ENCODE data around the gene AVEN.
"Not testable (repeated sequence)": the region's sequence is repeated elsewhere in the genome, so short reads cannot be mapped to it uniquely, and the experiment has no call there.

The AVEN gene

GRCh38 chr15:34064438-34064837 is 25.4 kb upstream of the AVEN start:
- no peak overlapping the region for H3K9ac ChIP-seq
- H4K20me1 ChIP-seq: no peaks in the 10 kb centered on the region
- peaks cover 0 to 28% (median 14%) of the 10 kb centered on the region in 10 experiments; a peak in 12 of 20 replicates for H3K4me1 ChIP-seq
- peak overlapping the region in 7 of 11 experiments; percentile 15 to 63 (median 41); a peak in 9 of 22 replicates for H3K4me2 ChIP-seq
- H3K4me3 ChIP-seq: no peak overlapping the region
- no peaks in the 10 kb centered on the region for H3K36me3 ChIP-seq
- no peak for TF ChIP-seq Cebpa-rat (IDR thresholded peaks at IDR 0.05)
- H3K27me3 ChIP-seq: no peaks in the 10 kb centered on the region
- no peaks in the 10 kb centered on the region for H3K9me3 ChIP-seq (replicated peaks in 1 of 11)
- H3K27ac ChIP-seq: no peak overlapping the region

GRCh38 chr15:34059946-34060345 is 20.9 kb upstream of the AVEN start:
- H3K9ac ChIP-seq: no peak overlapping the region
- H3K9me3 ChIP-seq (replicated peaks in 1 of 11): no peaks in the 10 kb centered on the region
- H4K20me1 ChIP-seq: no peaks in the 10 kb centered on the region
- H3K36me3 ChIP-seq: no peaks in the 10 kb centered on the region
- no peak for TF ChIP-seq Cebpa-rat (IDR thresholded peaks at IDR 0.05)
- no peak overlapping the region for H3K4me2 ChIP-seq
- peaks cover 0 to 11% (median 7%) of the 10 kb centered on the region in 10 experiments; a peak in 12 of 20 replicates for H3K4me1 ChIP-seq
- H3K27me3 ChIP-seq: no peaks in the 10 kb centered on the region
- H3K4me3 ChIP-seq: no peak overlapping the region
- no peak overlapping the region for H3K27ac ChIP-seq

- no peak for TF ChIP-seq Cebpa-rat (IDR thresholded peaks at IDR 0.05)
- Histone ChIP-seq H3K4me2 (no peak overlapping the region), H4K20me1 (no peaks in the 10 kb centered on the region)
Observed at GRCh38 chr15:34059476-34059875, 20.5 kb upstream of the AVEN start.

GRCh38 chr15:34056911-34057310 is 17.9 kb upstream of the AVEN start:
- Histone ChIP-seq H3K4me2 (no peak overlapping the region), H3K4me1 (no peaks in the 10 kb centered on the region), H3K27me3 (no peaks in the 10 kb centered on the region), H3K4me3 (no peak overlapping the region), H3K36me3 (no peaks in the 10 kb centered on the region), H3K27ac (no peak overlapping the region), H3K9me3 (replicated peaks in 1 of 11) (peaks cover 2 to 11% (median 6%) of the 10 kb centered on the region in 11 experiments; a peak in 21 of 22 replicates), H4K20me1 (no peaks in the 10 kb centered on the region), H3K9ac (no peak overlapping the region)
- no peak for TF ChIP-seq Cebpa-rat (IDR thresholded peaks at IDR 0.05)

More at GRCh38 chr15:34059476-34059875, 20.5 kb upstream of the AVEN start:
- Histone ChIP-seq H3K27ac (no peak overlapping the region), H3K36me3 (no peaks in the 10 kb centered on the region), H3K4me3 (no peak overlapping the region), H3K9ac (no peak overlapping the region), H3K9me3 (replicated peaks in 1 of 11) (no peaks in the 10 kb centered on the region), H3K4me1 (peaks cover 0 to 6% (median 2%) of the 10 kb centered on the region in 10 experiments; a peak in 10 of 20 replicates), H3K27me3 (no peaks in the 10 kb centered on the region)

GRCh38 chr15:34055868-34056595 is 17.0 kb upstream of the AVEN start:
- no peak overlapping the region for H3K4me3 ChIP-seq
- H3K9me3 ChIP-seq (replicated peaks in 1 of 11): peaks cover 10 to 20% (median 15%) of the 10 kb centered on the region in 11 experiments
- no peak overlapping the region for H3K4me2 ChIP-seq
- H3K9ac ChIP-seq: no peak overlapping the region
- H3K27me3 ChIP-seq: no peaks in the 10 kb centered on the region
- no peak for TF ChIP-seq Cebpa-rat (IDR thresholded peaks at IDR 0.05)
- H3K27ac ChIP-seq: no peak overlapping the region
- no peaks in the 10 kb centered on the region for H3K36me3 ChIP-seq
- H3K4me1 ChIP-seq: no peaks in the 10 kb centered on the region
- no peaks in the 10 kb centered on the region for H4K20me1 ChIP-seq

GRCh38 chr15:34054081-34054707 is 15.2 kb upstream of the AVEN start:
- Histone ChIP-seq H3K4me3 (no peak overlapping the region), H3K36me3 (peaks cover 0 to 4% (median 0%) of the 10 kb centered on the region in 11 experiments; a peak in 1 of 22 replicates), H3K27ac (no peak overlapping the region), H3K4me2 (no peak overlapping the region), H3K27me3 (no peaks in the 10 kb centered on the region), H3K9me3 (replicated peaks in 1 of 11) (peaks cover 29 to 38% (median 33%) of the 10 kb centered on the region in 11 experiments), H3K9ac (no peak overlapping the region), H4K20me1 (no peaks in the 10 kb centered on the region), H3K4me1 (no peaks in the 10 kb centered on the region)
- TF ChIP-seq Cebpa-rat (IDR thresholded peaks at IDR 0.05): no peak

- not testable (repeated sequence) for H3K4me3 ChIP-seq, H3K4me2 ChIP-seq, H3K27ac ChIP-seq, H3K27me3 ChIP-seq, H4K20me1 ChIP-seq, H3K4me1 ChIP-seq, H3K36me3 ChIP-seq, H3K9ac ChIP-seq
- H3K9me3 ChIP-seq (replicated peaks in 1 of 11): peaks cover 44 to 60% (median 52%) of the 10 kb centered on the region in 11 experiments
Observed at GRCh38 chr15:34050385-34050784, 11.4 kb upstream of the AVEN start.

- peaks cover 0 to 4% (median 0%) of the 10 kb centered on the region in 11 experiments; a peak in 1 of 22 replicates for H3K36me3 ChIP-seq
- no peak for TF ChIP-seq Cebpa-rat (IDR thresholded peaks at IDR 0.05)
- no peaks in the 10 kb centered on the region for H3K27me3 ChIP-seq
- H3K4me3 ChIP-seq: no peak overlapping the region
- peaks cover 44 to 60% (median 52%) of the 10 kb centered on the region in 11 experiments for H3K9me3 ChIP-seq (replicated peaks in 1 of 11)
- no peak overlapping the region for H3K9ac ChIP-seq
- H3K4me1 ChIP-seq: no peaks in the 10 kb centered on the region
- no peak overlapping the region for H3K27ac ChIP-seq
- no peak overlapping the region for H3K4me2 ChIP-seq
- H4K20me1 ChIP-seq: no peaks in the 10 kb centered on the region
Observed at GRCh38 chr15:34049112-34049511, 10.1 kb upstream of the AVEN start.

- Histone ChIP-seq H3K9me3 (replicated peaks in 1 of 11) (peaks cover 44 to 60% (median 52%) of the 10 kb centered on the region in 11 experiments), H3K4me3 (no peak overlapping the region), H3K9ac (no peak overlapping the region), H4K20me1 (no peaks in the 10 kb centered on the region), H3K4me2 (no peak overlapping the region), H3K4me1 (no peaks in the 10 kb centered on the region), H3K27ac (no peak overlapping the region), H3K36me3 (peaks cover 0 to 4% (median 0%) of the 10 kb centered on the region in 11 experiments; a peak in 1 of 22 replicates), H3K27me3 (no peaks in the 10 kb centered on the region)
- no peak for TF ChIP-seq Cebpa-rat (IDR thresholded peaks at IDR 0.05)
Observed at GRCh38 chr15:34047893-34048775, 9.1 kb upstream of the AVEN start.

All from BLaER1 treated with 17β-estradiol and CSF1 and Interleukin-3, amounts not matched to agents 10 nM and 100 nM (cell line).